Bladder microvascular endothelial cell (primary cell): ENCODE measurements around the gene GPC1. TPM values are rescaled to one million over a fixed set of nuclear protein-coding genes. Genes with fewer than 3 reads are reported as not detected.

Experiments used
- total RNA-seq: library from RNA; depleted of rRNA; stranded (reverse); fragments of >200 nt; gene quantifications from 2 replicates; pipeline ENCODE4 v1.2.3, GENCODE V29; 2014

GPC1 gene
- total RNA-seq: 7.1 and 13.8 TPM in 2 replicates

GRCh38 chr2:240435457-240435947, at the start of gene GPC1:
Gene GPC1, plus strand, starts transcription at chr2:240435663. Its CDS starts 256 bp downstream, at chr2:240435919.

Other genes starting within 250 kb of the GPC1 start
- gene ANKMY1, start 122.3 kb downstream of the GPC1 start, total RNA-seq: 2.4 and 9.1 TPM in 2 replicates
- 1.4 and 1.6 TPM in 2 replicates for gene DUSP28, start 124.7 kb downstream of the GPC1 start, total RNA-seq
- 24.8 and 49.9 TPM in 2 replicates for gene RNPEPL1, start 132.8 kb downstream of the GPC1 start, total RNA-seq
- 25.6 and 31.5 TPM in 2 replicates for gene CAPN10, start 151.1 kb downstream of the GPC1 start, total RNA-seq
- gene GPR35, start 189.8 kb downstream of the GPC1 start, total RNA-seq: 0.16 and 0.50 TPM in 2 replicates
- gene AQP12B, start 247.2 kb downstream of the GPC1 start, total RNA-seq: not detected in 2 replicates